Kidney (tissue), 14 donors: ENCODE measurements around the gene ADGRD1. TPM values are rescaled to one million over a fixed set of nuclear protein-coding genes. Genes with fewer than 3 reads are reported as not detected.

Source experiments
- DNase-seq, 5 donors: peaks; one replicate each; pipeline ENCODE4 v3.0.0-alpha.2; 2013 to 2020
- FAIRE-seq: peaks from 2 replicates; lab custom pipeline; 2012; peaks lifted over from hg19 to GRCh38; lab: Jason Lieb, UNC
- H3K27ac ChIP-seq, 2 donors: one replicate each; pipeline ENCODE4 v1.7.0; 2013; ENCODE audit warnings: low read depth in 2 of 2, low read length in 2 of 2, inconsistent platforms in 1 of 2
- H3K27me3 ChIP-seq: one replicate; pipeline ENCODE4 v1.7.1; 2013; ENCODE audit warnings: low read length, inconsistent platforms; ENCODE audit not compliant: control insufficient read depth, insufficient read depth
- H3K36me3 ChIP-seq, 3 donors: one replicate each; pipeline versions ENCODE4 v1.7.0 to v1.7.1; 2013; ENCODE audit warnings: low read length in 3 of 3, control low read depth in 1 of 3, inconsistent platforms in 1 of 3; ENCODE audit not compliant: insufficient read depth in 3 of 3, control insufficient read depth in 2 of 3
- H3K4me1 ChIP-seq, 3 donors: one replicate each; pipeline versions ENCODE4 v1.7.0 to v1.7.1; 2013; ENCODE audit warnings: low read length in 3 of 3, inconsistent platforms in 1 of 3, low read depth in 1 of 3; ENCODE audit not compliant: control insufficient read depth in 2 of 3, insufficient read depth in 2 of 3
- H3K4me3 ChIP-seq, 3 donors: one replicate each; pipeline versions ENCODE4 v1.7.0 to v1.8.1; 2013; ENCODE audit warnings: low read length in 3 of 3, control low read depth in 1 of 3, inconsistent platforms in 1 of 3
- H3K9ac ChIP-seq, 3 donors: one replicate each; pipeline versions ENCODE4 v1.7.0 to v1.7.1; 2013; ENCODE audit warnings: low read length in 3 of 3, control low read depth in 1 of 3, inconsistent platforms in 1 of 3
- H3K9me3 ChIP-seq, 3 donors: one replicate each; pipeline versions ENCODE4 v1.7.0 to v1.7.1; 2013; ENCODE audit warnings: low read length in 3 of 3, control low read depth in 1 of 3, inconsistent platforms in 1 of 3; ENCODE audit not compliant: control insufficient read depth in 2 of 3, insufficient read depth in 1 of 3
- intact Hi-C: fragments of 100-400 bp; cut with DNase I; formaldehyde crosslinking; loops from one replicate; pipeline ENCODE4 v1.11.1; 2022
- polyA plus RNA-seq: library from polyadenylated mRNA; stranded (reverse); fragments of 350-450 nt; fragmentation: Illumina TruSeq; extraction: RNeasy Lipid Tissue Mini Kit (QIAGEN cat#74804); gene quantifications from one replicate; pipeline ENCODE4 v1.2.3, GENCODE V29; 2014; ENCODE audit warnings: low read depth, low replicate concordance; ENCODE audit not compliant: insufficient read depth
- total RNA-seq: library from RNA; stranded (reverse); fragmentation: NEBNext Ultra II Directional; extraction: Animal tissue kit (Norgen Biotek cat#: 25700); gene quantifications from one replicate; pipeline ENCODE4 v1.2.1, GENCODE V29; 2021
- TF ChIP-seq, protein P1 (sequence below): IDR thresholded peaks from 3 replicates; pipeline ENCODE4 v1.5.1; 2012; ENCODE audit warnings: mild to moderate bottlenecking, moderate library complexity, borderline replicate concordance; ENCODE audit not compliant: insufficient read depth; ENCODE audit errors: extremely low read depth
- donor health status: control.
- donor health status: control.
- donor health status: control.
- donor health status: control.
- donor health status: control.
- donor health status: DM: yes; HTN: yes; CAD: no.
- donor health status: Normal renal cell carcinoma (clear cell type).

Gene ADGRD1
- total and polyA plus RNA-seq, 2 donors from 2014 or later = 1.7 to 6.7 TPM

DNA sequence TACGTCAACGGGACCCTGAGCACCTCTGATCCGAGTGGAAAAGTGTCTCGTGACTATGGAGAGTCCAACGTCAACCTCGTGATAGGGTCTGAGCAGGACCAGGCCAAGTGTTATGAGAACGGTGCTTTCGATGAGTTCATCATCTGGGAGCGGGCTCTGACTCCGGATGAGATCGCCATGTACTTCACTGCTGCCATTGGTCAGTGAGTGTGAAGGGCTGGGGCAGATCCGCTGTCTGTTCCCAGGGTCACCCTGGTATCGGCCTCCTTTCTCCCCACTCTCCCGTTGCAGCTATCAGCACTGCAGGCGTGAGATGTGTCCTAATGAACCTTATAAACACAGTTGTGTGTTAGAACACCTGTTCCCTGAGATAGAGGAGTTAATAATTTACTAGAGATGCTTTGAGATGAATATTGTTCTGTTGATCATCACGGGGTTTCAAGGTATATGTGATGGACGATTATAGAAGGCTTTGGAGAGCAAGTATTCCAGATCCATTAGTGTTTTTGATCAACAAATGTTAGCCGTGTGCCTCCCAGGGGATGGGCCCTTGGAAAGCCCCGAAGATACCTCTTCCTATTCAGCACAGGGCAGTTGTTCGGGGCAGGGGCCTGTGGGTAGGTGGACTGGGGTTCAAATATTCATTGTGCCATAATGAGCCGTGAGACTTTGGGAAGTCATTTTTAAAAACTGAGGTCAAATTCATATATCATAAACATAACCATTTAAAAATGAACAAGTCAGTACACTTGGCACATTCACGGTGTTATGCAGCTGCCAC is 33.6 kb downstream of the ADGRD1 start:
- DNase-seq (peak in 1 of 5 donors; percentile 21), FAIRE-seq (no peak)

DNA sequence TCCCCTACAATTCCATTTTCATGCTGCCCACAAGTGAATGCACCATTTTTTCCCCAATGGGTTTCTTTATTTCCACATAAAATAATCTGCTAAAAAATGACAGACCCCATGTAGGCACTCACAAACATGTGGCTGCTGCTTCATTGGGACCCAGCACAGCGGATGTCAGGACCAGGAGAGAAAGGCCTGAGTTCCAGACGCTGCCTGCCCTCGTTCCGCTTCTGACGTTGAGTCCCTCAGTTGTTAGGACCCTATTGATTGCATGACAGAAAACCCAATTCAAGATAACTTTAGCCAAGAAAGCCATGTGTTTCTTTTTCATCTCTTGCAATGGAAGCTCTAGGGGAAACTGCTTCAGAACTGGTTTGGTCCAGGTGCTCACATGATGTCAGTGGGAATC is 34.6 kb downstream of the ADGRD1 start:
- no peaks in the 10 kb centered on the region for H3K9me3 ChIP-seq
- TF ChIP-seq, protein P1, sequence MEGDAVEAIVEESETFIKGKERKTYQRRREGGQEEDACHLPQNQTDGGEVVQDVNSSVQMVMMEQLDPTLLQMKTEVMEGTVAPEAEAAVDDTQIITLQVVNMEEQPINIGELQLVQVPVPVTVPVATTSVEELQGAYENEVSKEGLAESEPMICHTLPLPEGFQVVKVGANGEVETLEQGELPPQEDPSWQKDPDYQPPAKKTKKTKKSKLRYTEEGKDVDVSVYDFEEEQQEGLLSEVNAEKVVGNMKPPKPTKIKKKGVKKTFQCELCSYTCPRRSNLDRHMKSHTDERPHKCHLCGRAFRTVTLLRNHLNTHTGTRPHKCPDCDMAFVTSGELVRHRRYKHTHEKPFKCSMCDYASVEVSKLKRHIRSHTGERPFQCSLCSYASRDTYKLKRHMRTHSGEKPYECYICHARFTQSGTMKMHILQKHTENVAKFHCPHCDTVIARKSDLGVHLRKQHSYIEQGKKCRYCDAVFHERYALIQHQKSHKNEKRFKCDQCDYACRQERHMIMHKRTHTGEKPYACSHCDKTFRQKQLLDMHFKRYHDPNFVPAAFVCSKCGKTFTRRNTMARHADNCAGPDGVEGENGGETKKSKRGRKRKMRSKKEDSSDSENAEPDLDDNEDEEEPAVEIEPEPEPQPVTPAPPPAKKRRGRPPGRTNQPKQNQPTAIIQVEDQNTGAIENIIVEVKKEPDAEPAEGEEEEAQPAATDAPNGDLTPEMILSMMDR = no peak
- DNase-seq (no peak), FAIRE-seq (no peak)
- no peaks in the 10 kb centered on the region for H3K36me3 ChIP-seq
- H3K4me1 ChIP-seq = no peaks in the 10 kb centered on the region
- no peak overlapping the region for H3K27ac ChIP-seq
- H3K9ac ChIP-seq = no peak overlapping the region
- intact Hi-C loops = no loop called here
- H3K27me3 ChIP-seq = no peaks in the 10 kb centered on the region
- no peak overlapping the region for H3K4me3 ChIP-seq

More for the DNA sequence above, 33.6 kb downstream of the ADGRD1 start:
- Histone ChIP-seq H3K9me3 (no peaks in the 10 kb centered on the region), H3K36me3 (no peaks in the 10 kb centered on the region), H3K27me3 (no peaks in the 10 kb centered on the region), H3K4me3 (no peak overlapping the region), H3K4me1 (no peaks in the 10 kb centered on the region), H3K9ac (no peak overlapping the region), H3K27ac (no peak overlapping the region)
- TF ChIP-seq, protein P1 = no peak
- intact Hi-C loops = no loop called here

DNA sequence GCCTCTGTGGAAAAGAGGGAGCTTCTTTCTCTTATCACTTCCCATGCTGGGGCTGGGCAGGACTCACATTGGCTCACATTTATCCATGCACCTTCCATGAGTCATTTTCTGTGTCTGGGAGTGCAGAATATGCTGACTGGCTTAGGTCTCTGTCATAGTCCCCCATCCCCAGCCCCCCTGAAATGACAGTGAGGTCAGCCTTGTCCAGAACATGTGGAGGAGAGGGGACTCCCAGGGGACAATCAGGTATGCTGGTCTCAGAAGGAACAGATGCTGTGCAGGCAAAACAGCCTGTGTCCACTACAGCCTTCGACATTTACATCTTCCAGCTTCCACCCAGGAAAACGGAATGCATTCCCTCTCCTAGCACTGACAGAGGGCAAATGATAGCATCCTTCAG is 35.0 kb downstream of the ADGRD1 start:
- Histone ChIP-seq H3K27ac (no peak overlapping the region), H3K9ac (no peak overlapping the region), H3K36me3 (no peaks in the 10 kb centered on the region), H3K4me3 (no peak overlapping the region), H3K4me1 (no peaks in the 10 kb centered on the region), H3K9me3 (no peaks in the 10 kb centered on the region), H3K27me3 (no peaks in the 10 kb centered on the region)
- FAIRE-seq = no peak
- DNase-seq = peak in 1 of 5 donors; percentile 38
- TF ChIP-seq, protein P1 = no peak
- intact Hi-C loops = no loop called here
